ENCODE results near the gene TOB1. TPM values are rescaled to one million over a fixed set of nuclear protein-coding genes. Genes with fewer than 3 reads are reported as not detected.

Gene TOB1
- total and polyA plus RNA-seq, 9 of the 15 experiments (the other 6 are each of a cell fraction or from before 2014, with no cell fraction given): 4.8 to 63.7 (median 13.2) TPM

GRCh38 chr17:50816771-50817751 lies 49.1 kb downstream of the TOB1 start (continued):
- TF ChIP-seq SAFB (IDR thresholded peaks at IDR 0.05; ENCODE audit: borderline replicate concordance, low read depth, low read length) (peak; percentile 86; the same call in 1 of the 2 replicates), PYGO2 (tag; IDR thresholded peaks at IDR 0.05) (no peak), CTCFL (IDR thresholded peaks at IDR 0.05; ENCODE audit: borderline replicate concordance, insufficient read depth, low read depth, low read length, poor library complexity, severe bottlenecking) (peak; percentile 88), MTA1 (IDR thresholded peaks at IDR 0.05; ENCODE audit: borderline replicate concordance) (0 out of 2 replicates have a peak, but pooled peaks have one; percentile 44), MNT (conservative IDR thresholded peaks at IDR 0.05) (0 out of 4 replicates have a peak, but pooled peaks of 1 of the 2 experiments have one; percentile 25), GATAD2B (IDR thresholded peaks at IDR 0.05; ENCODE audit: borderline replicate concordance) (peak; percentile 82), REST (IDR thresholded peaks at IDR 0.05; ENCODE audit: borderline replicate concordance) (peak; percentile 20; the same call in 1 of the 2 replicates), REST (CRISPR knock-in tag; IDR thresholded peaks at IDR 0.05; ENCODE audit: low read depth) (no peak)

Measured in K562 (cell line).